ENCODE data around the gene GOLGA8B.
"Not testable (repeated sequence)": the region's sequence is repeated elsewhere in the genome, so short reads cannot be mapped to it uniquely, and the experiment has no call there.

Gene GOLGA8B, protein sequence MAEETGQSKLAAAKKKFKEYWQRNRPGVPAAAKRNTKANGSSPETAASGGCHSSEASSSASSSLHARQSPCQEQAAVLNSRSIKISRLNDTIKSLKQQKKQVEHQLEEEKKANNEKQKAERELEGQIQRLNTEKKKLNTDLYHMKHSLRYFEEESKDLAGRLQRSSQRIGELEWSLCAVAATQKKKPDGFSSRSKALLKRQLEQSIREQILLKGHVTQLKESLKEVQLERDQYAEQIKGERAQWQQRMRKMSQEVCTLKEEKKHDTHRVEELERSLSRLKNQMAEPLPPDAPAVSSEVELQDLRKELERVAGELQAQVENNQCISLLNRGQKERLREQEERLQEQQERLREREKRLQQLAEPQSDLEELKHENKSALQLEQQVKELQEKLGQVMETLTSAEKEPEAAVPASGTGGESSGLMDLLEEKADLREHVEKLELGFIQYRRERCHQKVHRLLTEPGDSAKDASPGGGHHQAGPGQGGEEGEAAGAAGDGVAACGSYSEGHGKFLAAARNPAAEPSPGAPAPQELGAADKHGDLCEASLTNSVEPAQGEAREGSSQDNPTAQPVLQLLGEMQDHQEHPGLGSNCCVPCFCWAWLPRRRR

DNA sequence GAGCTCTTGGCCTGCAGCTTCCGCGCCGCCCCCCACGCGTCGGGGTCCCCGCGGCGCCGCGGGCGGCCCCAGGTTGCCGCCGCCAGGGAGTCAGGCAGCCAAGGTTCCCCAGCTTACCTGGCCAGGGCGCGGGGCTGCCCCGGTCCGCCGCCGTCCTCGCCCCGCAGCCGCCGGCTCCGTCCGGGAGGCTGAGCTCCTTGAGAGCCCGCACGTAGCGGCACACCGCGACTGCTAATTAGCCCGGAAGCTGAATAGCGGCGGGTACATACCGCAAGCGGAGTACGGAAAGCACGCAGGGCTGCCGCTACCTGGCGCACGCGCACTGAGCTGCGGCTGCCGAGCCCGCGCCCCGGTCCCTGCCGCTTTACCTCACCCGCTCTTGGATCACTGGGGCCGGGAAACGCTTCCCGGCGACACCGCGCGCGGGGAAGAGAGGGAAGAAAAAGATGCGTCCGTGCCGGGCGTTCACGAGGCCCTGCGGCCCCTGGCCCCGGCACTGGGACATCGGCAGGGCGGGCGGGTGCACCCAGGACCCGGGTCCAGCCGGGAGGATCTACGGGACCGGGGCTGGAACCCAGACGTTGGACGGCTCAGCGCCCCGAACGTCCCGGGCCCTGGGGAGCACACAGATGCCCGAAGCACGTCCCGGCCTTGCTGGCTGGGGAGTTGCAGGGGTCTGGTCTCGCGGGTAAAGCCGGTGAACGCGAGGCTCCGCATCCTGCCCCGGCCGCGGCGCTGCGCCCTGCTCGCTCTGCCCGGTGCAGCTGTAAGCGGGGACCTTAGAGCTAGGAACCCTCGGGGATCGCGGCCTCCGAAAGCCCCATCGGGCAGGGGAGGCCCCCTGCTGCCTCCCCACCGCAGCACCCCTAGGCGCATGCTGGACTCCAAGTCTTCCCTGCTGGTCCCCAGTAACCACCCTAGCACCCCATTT lies at the start of gene GOLGA8B:
Gene GOLGA8B (minus strand): TSS at position 253 of the 931 bp plus-strand sequence. CDS start 47,739 bp downstream, outside the sequence.
- DNase-seq (ENCODE audit: low read depth in 2 of 2) = peak; percentile 60 to 64

DNA sequence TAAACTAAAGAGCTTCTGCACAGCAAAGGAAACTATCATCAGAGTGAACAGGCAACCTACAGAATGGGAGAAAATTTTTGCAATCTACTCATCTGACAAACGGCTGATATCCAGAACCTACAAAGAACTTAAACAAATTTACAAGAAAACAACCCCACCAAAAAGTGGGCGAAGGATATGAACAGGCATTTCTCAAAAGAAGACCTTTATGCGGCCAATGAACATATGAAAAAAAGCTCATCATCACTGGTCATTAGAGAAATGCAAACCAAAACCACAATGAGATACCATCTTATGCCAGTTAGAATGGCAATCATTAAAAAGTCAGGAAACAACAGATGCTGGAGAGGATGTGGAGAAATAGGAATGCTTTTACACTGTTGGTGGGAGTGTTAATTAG lies 49.7 kb upstream of the GOLGA8B start:
- DNase-seq (ENCODE audit: low read depth in 2 of 2) = not testable (repeated sequence)

DNA sequence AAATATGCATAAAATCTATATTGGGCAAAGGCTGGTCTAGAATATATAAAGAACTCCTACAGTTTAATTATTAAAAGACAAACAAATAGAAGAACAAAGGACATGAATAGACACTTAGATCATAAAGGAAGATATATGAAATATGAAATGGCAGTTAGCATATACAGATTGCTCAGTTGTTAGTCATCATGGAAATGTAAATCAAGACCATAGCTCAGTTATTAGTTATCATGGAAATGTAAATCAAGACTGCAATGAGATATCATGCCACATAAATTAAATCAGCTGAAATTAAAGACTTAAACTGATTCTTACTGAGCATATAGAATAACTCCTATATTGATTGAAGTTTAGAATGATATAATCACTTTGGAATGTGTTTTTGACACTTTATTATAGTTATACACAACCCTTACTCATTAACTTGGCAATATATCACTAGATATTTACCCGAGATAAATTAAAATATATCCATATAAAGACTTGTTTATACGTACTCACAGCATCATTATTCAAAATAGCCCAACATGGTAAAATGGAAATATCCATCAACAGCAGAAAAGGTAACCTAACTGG lies 45.2 kb upstream of the GOLGA8B start:
- no peak for DNase-seq (ENCODE audit: low read depth in 2 of 2)

DNA sequence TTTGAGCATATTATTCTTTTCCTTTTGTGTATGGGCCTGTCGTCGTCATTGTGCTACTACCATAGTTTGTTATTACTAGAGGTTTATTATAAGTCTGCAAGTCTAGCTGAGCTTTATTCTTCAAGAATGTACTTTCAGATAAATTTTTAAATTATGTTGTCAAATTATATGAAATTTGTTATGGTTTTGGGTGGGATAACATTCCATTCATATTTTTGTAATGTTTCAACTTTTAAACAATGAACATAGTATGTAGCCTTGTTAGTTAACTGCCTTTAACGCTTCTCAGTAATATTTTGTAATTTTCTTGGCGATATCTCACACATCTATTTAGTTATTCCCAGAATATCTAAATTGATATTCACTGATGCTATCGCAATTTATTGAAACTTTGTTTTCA lies 41.6 kb upstream of the GOLGA8B start:
- DNase-seq (ENCODE audit: low read depth in 2 of 2) = no peak

DNA sequence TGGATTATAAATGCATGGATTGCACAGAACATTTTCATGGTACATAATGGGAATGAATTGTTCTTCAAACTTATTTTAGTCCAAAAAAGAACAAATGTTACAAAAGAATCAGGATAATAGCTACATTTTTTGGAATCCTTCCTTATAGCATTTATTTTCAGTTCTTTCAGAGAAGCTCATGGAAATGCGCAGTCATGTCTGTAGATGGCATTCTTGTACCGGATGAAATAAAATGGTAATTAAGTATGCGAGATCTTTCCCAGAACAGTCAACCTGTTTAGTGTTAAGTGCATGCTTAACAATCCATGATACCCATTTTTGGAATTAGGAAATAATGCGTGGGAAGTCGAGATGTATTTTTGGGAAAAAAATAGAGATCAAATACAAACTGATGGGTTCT lies 38.2 kb upstream of the GOLGA8B start:
- DNase-seq (ENCODE audit: low read depth in 2 of 2) = no peak

DNA sequence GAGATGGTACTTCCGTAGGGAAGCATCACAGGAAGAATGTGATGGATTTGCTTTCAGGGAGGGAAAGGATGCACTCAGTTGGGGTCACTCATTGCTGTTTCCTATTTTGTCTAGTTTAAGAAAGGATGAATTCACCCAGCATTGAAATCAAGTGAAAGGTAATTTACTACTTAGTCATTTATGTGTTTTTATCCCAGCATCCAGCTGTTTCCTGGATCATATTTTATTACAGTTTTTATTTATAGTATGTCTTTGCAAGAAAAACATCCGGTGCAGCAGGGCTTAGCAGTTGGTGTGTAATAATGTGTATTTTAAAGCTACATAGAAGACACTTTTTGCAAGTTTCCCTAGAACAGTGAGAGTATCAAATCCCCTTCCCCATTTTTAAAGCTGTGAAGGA lies 37.4 kb upstream of the GOLGA8B start:
- no peak for DNase-seq (ENCODE audit: low read depth in 2 of 2)

DNA sequence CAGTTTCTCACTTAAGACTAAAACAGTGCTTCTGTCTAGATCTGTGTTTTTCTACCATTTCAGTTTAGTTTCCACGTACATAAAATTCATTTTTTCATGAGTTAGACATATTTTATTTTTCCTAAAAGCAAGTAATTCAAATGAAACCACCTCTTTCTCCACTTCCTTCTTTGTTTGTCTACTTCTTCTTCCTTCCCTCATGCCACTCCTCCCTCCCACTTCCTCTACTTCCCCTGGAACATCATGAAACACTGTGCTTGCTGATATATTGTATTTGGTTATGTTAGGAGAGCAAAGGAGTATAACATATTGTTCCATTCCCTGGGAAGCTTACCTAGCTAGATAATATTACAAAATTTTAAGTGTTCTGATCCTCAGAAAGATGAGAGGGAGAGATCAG lies 36.7 kb upstream of the GOLGA8B start:
- no peak for DNase-seq (ENCODE audit: low read depth in 2 of 2)

DNA sequence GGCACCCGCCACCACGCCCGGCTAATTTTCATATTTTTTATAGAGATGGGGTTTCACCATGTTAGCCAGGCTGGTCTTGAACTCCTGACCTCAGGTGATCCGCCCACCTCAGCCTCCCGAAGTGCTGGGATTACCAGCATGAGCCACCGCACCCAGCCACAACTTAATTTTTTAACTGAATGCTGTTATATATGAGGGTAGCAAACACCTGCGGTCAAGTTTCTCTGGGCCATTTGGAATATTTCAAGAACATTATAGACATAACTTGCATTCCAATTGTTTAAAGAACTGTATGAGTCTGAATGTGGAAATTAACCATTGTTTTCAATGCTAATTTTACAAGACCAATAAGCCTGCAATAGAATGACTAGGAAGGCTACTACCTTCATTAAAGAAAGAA lies 35.7 kb upstream of the GOLGA8B start:
- no peak for DNase-seq (ENCODE audit: low read depth in 2 of 2)

DNA sequence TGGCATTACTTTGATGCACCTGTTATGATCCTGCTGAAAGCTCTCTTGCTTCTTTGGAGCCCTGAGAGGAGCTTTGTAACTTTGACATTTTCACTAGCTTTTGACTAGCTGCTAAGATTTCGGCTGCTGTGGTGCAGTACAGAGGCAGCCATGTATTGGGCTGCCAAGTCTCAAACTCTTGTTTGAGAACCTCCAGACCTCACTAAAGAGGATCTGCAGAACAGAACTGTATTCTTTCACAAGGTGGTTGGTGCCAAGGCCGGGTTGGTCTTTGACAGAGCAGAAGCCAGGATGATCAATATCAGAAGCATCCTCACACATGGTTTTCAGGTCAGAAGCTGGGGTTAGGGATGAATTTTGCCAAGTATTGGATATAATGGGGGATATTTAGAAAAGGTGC lies 34.6 kb upstream of the GOLGA8B start:
- DNase-seq (ENCODE audit: low read depth in 2 of 2) = no peak

DNA sequence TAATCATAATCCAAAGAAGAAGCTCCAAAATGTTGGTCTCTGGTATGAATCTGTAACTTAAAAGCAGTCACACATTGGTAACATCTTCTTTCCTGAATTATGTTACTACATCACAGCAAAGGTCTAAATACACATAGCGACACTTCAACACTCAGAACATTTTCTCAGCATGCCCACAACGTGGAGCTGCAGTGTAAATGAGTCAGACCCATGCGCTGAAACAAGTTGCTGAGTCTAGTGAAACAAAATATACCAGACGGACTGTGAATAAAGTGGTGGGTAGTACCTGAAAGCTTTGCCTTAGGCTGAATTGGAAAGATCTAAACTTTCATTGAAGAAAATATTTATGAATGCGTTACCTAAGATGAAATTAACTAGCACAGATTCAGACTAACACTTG lies 33.2 kb upstream of the GOLGA8B start:
- no peak for DNase-seq (ENCODE audit: low read depth in 2 of 2)

DNA sequence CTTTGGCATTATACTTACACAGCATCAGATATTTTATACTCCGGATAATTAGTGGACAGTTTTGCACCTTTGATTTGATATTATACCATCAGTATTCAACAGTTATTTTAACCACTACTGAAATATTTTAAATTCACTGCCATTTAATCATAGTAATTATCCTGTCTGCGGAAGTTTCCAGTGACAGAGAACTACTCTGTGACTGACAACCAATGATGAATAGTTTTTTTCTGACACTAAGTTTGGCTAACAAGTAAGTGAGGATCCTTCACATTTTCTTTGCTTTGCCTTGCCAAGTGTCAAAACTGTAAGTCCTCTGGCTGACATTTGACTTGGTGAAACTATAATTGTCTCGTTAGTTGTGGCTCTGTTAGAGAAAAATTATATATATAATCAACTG lies 30.5 kb upstream of the GOLGA8B start:
- no peak for DNase-seq (ENCODE audit: low read depth in 2 of 2)

DNA sequence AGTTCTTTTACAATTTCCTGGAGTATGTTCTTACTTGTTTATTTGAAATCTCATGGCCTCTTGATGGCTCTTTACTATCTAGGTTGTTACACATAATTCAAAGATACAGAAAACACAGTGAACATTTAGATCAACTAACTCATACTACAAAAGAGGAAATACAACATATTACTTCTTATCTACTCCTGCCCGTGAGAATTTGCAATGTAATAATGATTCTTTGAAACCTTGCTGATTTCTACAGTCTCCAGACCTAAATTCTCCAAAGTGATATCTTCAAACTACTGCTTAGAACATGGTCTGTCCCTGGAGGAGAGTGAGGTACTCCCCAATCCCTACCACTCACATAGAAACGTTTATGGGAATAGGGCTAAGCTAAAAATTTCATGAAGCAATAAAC lies 29.9 kb upstream of the GOLGA8B start:
- no peak for DNase-seq (ENCODE audit: low read depth in 2 of 2)

DNA sequence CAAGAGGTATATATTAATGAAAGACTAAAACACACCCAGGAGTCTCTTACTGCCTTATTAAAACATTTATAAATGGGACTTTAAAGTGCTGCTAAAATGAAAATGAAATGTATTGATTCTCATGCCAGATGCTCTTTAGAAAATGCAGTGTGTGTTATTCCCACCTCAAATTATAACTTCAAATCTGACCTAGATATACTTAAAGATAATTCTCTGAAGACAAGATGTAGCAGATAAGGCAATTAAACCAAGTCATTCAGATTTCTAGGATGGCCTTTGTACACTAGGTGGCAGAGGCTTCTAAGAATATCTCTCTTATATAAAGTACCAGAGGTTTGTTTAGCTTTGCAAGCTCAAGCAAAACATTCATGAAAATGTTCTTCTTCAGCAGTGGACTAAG lies 26.9 kb upstream of the GOLGA8B start:
- no peak for DNase-seq (ENCODE audit: low read depth in 2 of 2)

DNA sequence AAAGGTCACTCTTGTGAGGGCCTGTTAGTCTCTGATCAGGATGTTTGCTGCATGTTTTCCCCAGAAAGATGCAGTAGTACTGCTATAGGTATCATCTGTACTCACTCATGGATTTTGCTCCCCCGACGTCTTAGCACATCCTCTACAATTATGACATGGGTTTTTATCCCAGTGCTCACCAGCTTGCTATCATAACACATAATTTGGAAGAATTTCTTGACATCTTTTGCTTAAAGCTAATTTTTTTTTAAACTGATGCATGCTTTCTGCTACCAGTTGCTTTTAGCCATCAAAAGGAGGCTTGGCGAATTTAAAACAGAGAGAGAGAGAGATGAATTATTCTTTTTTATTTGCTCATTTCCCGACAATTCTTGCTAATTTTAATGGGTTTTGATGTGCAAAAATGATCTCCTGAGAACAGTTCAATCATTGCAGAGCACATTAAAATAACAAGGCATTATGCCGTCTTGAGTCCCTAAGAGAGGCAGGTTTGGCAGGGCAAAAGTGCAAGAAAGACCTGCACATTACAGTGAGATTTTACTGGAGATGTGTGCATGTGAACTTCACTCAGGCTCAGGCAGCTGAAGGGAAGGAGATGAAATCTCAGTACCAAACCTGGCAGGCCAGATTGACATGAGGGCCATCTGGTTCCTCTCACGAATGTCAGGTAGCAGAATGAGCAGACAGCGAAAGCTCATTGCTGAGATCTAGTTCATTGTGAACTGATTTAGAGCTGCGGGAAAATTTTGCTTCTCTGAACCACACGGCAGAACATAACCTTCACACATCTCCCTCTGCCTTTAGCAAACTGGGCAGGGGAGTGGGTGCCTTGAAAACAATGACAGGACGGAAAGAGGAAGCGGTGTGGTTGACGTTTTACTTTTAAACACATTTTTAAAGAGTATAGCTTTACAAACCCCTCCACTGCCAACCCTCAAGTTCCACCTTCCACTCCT lies 25.9 kb upstream of the GOLGA8B start:
- DNase-seq (ENCODE audit: low read depth in 2 of 2) = no peak

DNA sequence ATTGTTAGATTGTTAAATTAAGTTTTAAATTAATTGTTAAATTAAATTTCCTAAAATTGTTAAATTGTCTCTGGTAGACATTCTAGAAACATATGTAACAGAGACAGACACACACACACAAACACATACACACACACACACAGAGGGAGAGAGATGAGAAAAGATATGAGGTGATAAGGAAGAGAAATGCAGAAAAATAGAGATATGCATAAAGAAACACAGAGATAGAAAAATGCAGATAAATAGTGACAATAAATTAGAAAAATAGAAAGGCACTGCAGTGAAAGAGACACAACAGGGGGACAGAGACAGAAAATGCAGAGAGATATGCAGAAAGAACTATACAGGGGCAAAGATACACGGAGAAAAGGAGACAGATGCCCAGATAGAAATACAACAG lies 25.1 kb upstream of the GOLGA8B start:
- DNase-seq (ENCODE audit: low read depth in 2 of 2) = no peak

DNA sequence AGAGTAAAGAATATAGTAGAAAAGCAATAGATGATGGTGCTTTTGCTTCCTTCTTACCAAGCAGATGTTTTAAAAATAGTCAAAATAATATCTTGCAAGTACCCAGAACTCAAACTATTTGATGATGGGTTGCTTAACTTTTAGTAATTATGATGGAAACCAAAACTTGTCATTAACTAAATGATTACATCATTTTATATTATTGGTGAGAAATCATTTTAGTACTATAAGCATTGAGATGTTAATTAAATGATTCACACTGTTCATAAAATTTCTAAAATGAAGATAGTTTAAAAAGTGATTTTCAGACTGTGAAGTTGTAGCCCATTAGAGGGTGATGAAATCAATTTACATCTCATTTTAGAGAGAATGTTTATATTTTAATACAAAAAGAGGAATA lies 24.4 kb upstream of the GOLGA8B start:
- no peak for DNase-seq (ENCODE audit: low read depth in 2 of 2)

DNA sequence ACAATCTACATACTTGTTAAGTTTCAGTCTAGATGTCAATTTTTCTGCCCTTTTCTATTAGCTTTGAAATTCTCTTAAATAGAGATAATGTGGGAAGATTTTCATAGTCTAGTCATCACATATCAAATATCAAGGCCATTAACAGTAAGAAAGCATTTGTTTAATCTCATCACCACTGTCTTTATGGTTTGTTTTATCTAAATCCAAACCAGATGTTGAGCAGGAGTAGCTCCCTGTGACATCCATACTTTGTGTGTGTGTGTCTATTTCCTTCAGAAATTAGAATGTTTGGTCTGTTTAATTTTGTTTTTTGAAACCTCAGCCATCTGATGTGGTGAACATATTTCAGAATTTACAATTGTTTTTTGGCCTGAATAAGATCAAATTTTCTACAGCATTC lies 23.1 kb upstream of the GOLGA8B start:
- DNase-seq (ENCODE audit: low read depth in 2 of 2) = no peak

DNA sequence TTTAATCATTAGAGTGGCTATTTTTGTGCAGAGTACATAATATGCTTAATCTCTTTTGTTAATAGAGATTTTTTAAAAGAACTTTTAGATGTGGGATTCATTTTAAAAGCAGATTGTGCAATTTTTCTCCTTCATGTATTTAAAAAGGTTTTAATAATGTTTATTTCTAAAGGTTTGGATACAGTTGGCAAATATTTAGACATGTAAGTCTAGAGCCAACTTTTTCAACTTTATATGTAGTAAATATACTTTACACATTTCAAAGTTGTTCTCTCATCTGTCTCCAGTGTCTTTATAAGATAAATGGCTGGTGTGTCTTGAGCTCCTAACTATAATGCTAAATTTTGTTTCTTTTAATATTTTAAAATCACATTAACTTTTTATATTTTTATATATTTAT lies 22.7 kb upstream of the GOLGA8B start:
- no peak for DNase-seq (ENCODE audit: low read depth in 2 of 2)

DNA sequence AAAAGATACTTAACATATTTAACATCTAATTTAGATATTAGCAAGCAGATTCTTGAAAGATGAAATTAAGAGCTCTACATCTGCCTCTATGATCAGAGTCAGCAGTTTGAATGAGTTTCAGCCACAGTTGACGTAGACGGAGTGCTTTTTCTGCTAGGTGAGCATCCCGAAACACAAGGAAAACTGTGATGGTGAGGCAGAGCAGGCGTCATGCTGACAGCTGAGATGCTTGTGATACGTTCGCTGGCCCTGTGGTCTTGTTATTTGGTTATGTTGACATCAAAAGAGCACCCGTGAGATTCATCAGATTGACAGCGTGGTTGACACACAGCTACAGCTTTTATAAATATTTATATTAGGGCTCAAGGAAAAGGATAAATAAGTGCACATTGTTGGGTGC lies 19.6 kb upstream of the GOLGA8B start:
- no peak for DNase-seq (ENCODE audit: low read depth in 2 of 2)

DNA sequence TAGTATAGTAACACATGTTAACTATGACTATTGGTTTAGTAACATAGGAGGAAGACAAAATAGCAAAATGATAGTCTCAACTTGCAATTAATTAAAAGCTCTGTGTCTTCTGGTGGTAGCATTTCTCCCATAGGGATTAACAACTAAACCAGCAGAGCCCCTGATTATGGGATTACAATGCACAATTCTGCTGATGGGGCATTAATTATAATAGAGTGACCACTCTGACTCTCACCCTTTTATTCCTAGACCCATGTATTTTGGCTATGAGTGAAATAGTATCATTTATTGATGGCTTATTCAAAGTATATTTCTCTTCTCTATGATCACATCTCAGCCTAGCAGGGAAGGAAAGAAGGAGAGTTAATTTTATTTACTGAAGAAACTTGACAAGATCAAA lies 17.5 kb upstream of the GOLGA8B start:
- DNase-seq (ENCODE audit: low read depth in 2 of 2) = no peak
